Measurements from ENCODE around the gene GLT1D1. TPM values are rescaled to one million over a fixed set of nuclear protein-coding genes. Genes with fewer than 3 reads are reported as not detected.

The GLT1D1 gene
- total RNA-seq, 1 experiment from 2014 or later: not detected

- H3K9me3 ChIP-seq (ENCODE audit: control insufficient read depth in 1 of 2, insufficient read depth in 1 of 2, low read depth in 1 of 2, low read length in 2 of 2): peaks cover 0 to 3% of the 10 kb centered on the region in 2 experiments; a peak in 1 of 4 replicates
- H2AFZ ChIP-seq (ENCODE audit: low read depth, low read length, poor library complexity, severe bottlenecking): no peak overlapping the region
- no peaks in the 10 kb centered on the region for H3K4me1 ChIP-seq (ENCODE audit: control insufficient read depth in 1 of 2, insufficient read depth in 2 of 2, low read length in 2 of 2)
- TF ChIP-seq MAX (IDR thresholded peaks at IDR 0.05) (no peak), EGR1 (IDR thresholded peaks at IDR 0.05; ENCODE audit: low read depth) (no peak), EZH2phosphoT487 (IDR thresholded peaks at IDR 0.05; ENCODE audit: borderline replicate concordance) (no peak), ATF3 (IDR thresholded peaks at IDR 0.05) (no peak), POLR2AphosphoS5 (IDR thresholded peaks at IDR 0.05; ENCODE audit: low read depth, low read length) (no peak), ZNF274 (IDR thresholded peaks at IDR 0.05; ENCODE audit: low read depth, low read length) (no peak), SP1 (IDR thresholded peaks at IDR 0.05; ENCODE audit: low read depth) (no peak)
- H3K27me3 ChIP-seq (ENCODE audit: insufficient read depth, low read length): no peaks in the 10 kb centered on the region
- DNase-seq (ENCODE audit: low read depth, low spot score): no peak
- CTCF ChIA-PET: no interaction called here
- H3K79me2 ChIP-seq (ENCODE audit: insufficient read depth, low read length): no peaks in the 10 kb centered on the region
- intact Hi-C loops (cut with micrococcal nuclease): no loop called here
- RAD21 ChIA-PET (ENCODE audit: low non-redundant PET in 1 of 2, low total read pairs in 2 of 2, uncharacterized antibody in 2 of 2, unreplicated experiment in 2 of 2): no interaction called here
- POLR2A ChIA-PET: no interaction called here
- H3K9ac ChIP-seq (ENCODE audit: low read length): no peak overlapping the region
- no peak overlapping the region for H3K4me2 ChIP-seq (ENCODE audit: low read length)
- no peak overlapping the region for H3K27ac ChIP-seq (ENCODE audit: low read depth, low read length)
- BruUV-seq (replicated peaks): no TSS peak
- no peaks in the 10 kb centered on the region for H3K9me2 ChIP-seq (ENCODE audit: insufficient read depth)
- H3K4me3 ChIP-seq (replicated peaks in 1 of 2; ENCODE audit: low read depth in 1 of 2, low read length in 2 of 2): no peak overlapping the region
- no peaks in the 10 kb centered on the region for H4K20me1 ChIP-seq (ENCODE audit: insufficient read depth)
- no peaks in the 10 kb centered on the region for H3K36me3 ChIP-seq (ENCODE audit: control insufficient read depth in 1 of 2, insufficient read depth in 2 of 2, low read length in 2 of 2)
- no peak for ATAC-seq
Observed at GRCh38 chr12:128992116-128992515, 138.8 kb downstream of the GLT1D1 start.

- TF ChIP-seq SIN3A (IDR thresholded peaks at IDR 0.05; ENCODE audit: low read depth): no peak
- no peak for TF ChIP-seq JUND (IDR thresholded peaks at IDR 0.05)
- no peak for TF ChIP-seq YY1 (IDR thresholded peaks at IDR 0.05; ENCODE audit: extremely low read depth, insufficient replicate concordance, low read depth, low read length)
- no peak for TF ChIP-seq CEBPB (IDR thresholded peaks at IDR 0.05; ENCODE audit: low read depth)
- TF ChIP-seq EZH2phosphoT487 (IDR thresholded peaks at IDR 0.05; ENCODE audit: borderline replicate concordance): no peak
- TF ChIP-seq SRF (IDR thresholded peaks at IDR 0.05; ENCODE audit: low read depth): no peak
- TF ChIP-seq ELF1 (IDR thresholded peaks at IDR 0.05; ENCODE audit: borderline replicate concordance, low read depth): no peak
- TF ChIP-seq POLR2A (IDR thresholded peaks at IDR 0.05; ENCODE audit: borderline replicate concordance, extremely low read depth, insufficient read depth, insufficient read length): no peak
- no peak for TF ChIP-seq CBX3 (IDR thresholded peaks at IDR 0.05; ENCODE audit: low read depth)
- H3K79me2 ChIP-seq (ENCODE audit: insufficient read depth, low read length): no peaks in the 10 kb centered on the region
- H3K4me3 ChIP-seq (replicated peaks in 1 of 2; ENCODE audit: low read depth in 1 of 2, low read length in 2 of 2): no peak overlapping the region
- no peaks in the 10 kb centered on the region for H3K27me3 ChIP-seq (ENCODE audit: insufficient read depth, low read length)
- intact Hi-C loops (cut with micrococcal nuclease): no loop called here
- peaks cover 0 to 3% of the 10 kb centered on the region in 2 experiments; a peak in 1 of 4 replicates for H3K9me3 ChIP-seq (ENCODE audit: control insufficient read depth in 1 of 2, insufficient read depth in 1 of 2, low read depth in 1 of 2, low read length in 2 of 2)
- H2AFZ ChIP-seq (ENCODE audit: low read depth, low read length, poor library complexity, severe bottlenecking): no peak overlapping the region
- H3K4me1 ChIP-seq (ENCODE audit: control insufficient read depth in 1 of 2, insufficient read depth in 2 of 2, low read length in 2 of 2): no peaks in the 10 kb centered on the region
- H3K9ac ChIP-seq (ENCODE audit: low read length): no peak overlapping the region
- H4K20me1 ChIP-seq (ENCODE audit: insufficient read depth): no peaks in the 10 kb centered on the region
- H3K9me2 ChIP-seq (ENCODE audit: insufficient read depth): no peaks in the 10 kb centered on the region
- no peaks in the 10 kb centered on the region for H3K36me3 ChIP-seq (ENCODE audit: control insufficient read depth in 1 of 2, insufficient read depth in 2 of 2, low read length in 2 of 2)
- no peak for DNase-seq (ENCODE audit: low read depth, low spot score)
- no peak overlapping the region for H3K27ac ChIP-seq (ENCODE audit: low read depth, low read length)
- H3K4me2 ChIP-seq (ENCODE audit: low read length): no peak overlapping the region
- ChIA-PET RAD21 (ENCODE audit: low non-redundant PET in 1 of 2, low total read pairs in 2 of 2, uncharacterized antibody in 2 of 2, unreplicated experiment in 2 of 2) (no interaction called here), POLR2A (no interaction called here), CTCF (no interaction called here)
- ATAC-seq: no peak
- no TSS peak for BruUV-seq (replicated peaks)
Observed at GRCh38 chr12:128992550-128992949, 139.3 kb downstream of the GLT1D1 start.
